HUES64 (cell line): Measurements from ENCODE around the gene DISC1.

Source experiments
- H3K27ac ChIP-seq: 2 replicates; pipeline ENCODE4 v1.7.0; 2013; ENCODE audit warnings: low read depth, low read length, inconsistent platforms
- H3K27me3 ChIP-seq: 2 replicates; pipeline ENCODE4 v1.6.1; 2013; ENCODE audit warnings: mild to moderate bottlenecking, low read length; ENCODE audit not compliant: insufficient read depth
- H3K36me3 ChIP-seq: 2 replicates; pipeline ENCODE4 v1.6.1; 2013; ENCODE audit warnings: mild to moderate bottlenecking, low read length; ENCODE audit not compliant: insufficient read depth
- H3K4me1 ChIP-seq: 2 replicates; pipeline ENCODE4 v1.6.1; 2013; ENCODE audit warnings: mild to moderate bottlenecking, low read length, moderate library complexity; ENCODE audit not compliant: insufficient read depth
- H3K4me3 ChIP-seq: 2 replicates; pipeline ENCODE4 v1.5.1; 2013; ENCODE audit warnings: mild to moderate bottlenecking, low read length, moderate library complexity
- H3K9ac ChIP-seq: 2 replicates; pipeline ENCODE4 v1.6.1; 2013; ENCODE audit warnings: mild to moderate bottlenecking, low read depth, low read length
- H3K9me3 ChIP-seq: 2 replicates; pipeline ENCODE4 v1.6.1; 2013; ENCODE audit warnings: low read depth, low read length; ENCODE audit not compliant: insufficient read depth
- WGBS: fragments of 150-250, 120-280 bp; methylation state at CpG from one replicate; pipeline ENCODE4 v1.1.7; 2013; ENCODE audit warnings: missing lambda C conversion rate; 5-methylcytosine and 5-hydroxymethylcytosine counted together

Gene DISC1

GRCh38 chr1:231806623-231807495 is 180.3 kb downstream of the DISC1 start:
- Histone ChIP-seq H3K4me1 (no peaks in the 10 kb centered on the region), H3K27ac (no peak overlapping the region), H3K36me3 (no peaks in the 10 kb centered on the region), H3K9ac (no peak overlapping the region), H3K4me3 (no peak overlapping the region), H3K27me3 (no peaks in the 10 kb centered on the region), H3K9me3 (no peaks in the 10 kb centered on the region)
- 66% methylated on average over 20 of the region's 21 CpGs for WGBS

- Histone ChIP-seq H3K9ac (no peak overlapping the region), H3K4me3 (no peak overlapping the region), H3K27me3 (no peaks in the 10 kb centered on the region), H3K36me3 (no peaks in the 10 kb centered on the region), H3K9me3 (no peaks in the 10 kb centered on the region), H3K27ac (no peak overlapping the region), H3K4me1 (no peaks in the 10 kb centered on the region)
- 89% methylated on average over 2 of the region's 2 CpGs for WGBS
These were observed 181.0 kb downstream of the DISC1 start for GRCh38 chr1:231807541-231807940.

GRCh38 chr1:231808116-231808515 is 181.5 kb downstream of the DISC1 start:
- H3K36me3 ChIP-seq: no peaks in the 10 kb centered on the region
- H3K9me3 ChIP-seq: no peaks in the 10 kb centered on the region
- H3K27me3 ChIP-seq: no peaks in the 10 kb centered on the region
- H3K4me3 ChIP-seq: no peak overlapping the region
- H3K27ac ChIP-seq: no peak overlapping the region
- no peaks in the 10 kb centered on the region for H3K4me1 ChIP-seq
- 95% methylated on average over 3 of the region's 3 CpGs for WGBS
- H3K9ac ChIP-seq: no peak overlapping the region

GRCh38 chr1:231808990-231809389 is 182.4 kb downstream of the DISC1 start:
- H3K27ac ChIP-seq: no peak overlapping the region
- no peaks in the 10 kb centered on the region for H3K27me3 ChIP-seq
- H3K4me1 ChIP-seq: no peaks in the 10 kb centered on the region
- no peak overlapping the region for H3K9ac ChIP-seq
- no peaks in the 10 kb centered on the region for H3K36me3 ChIP-seq
- H3K9me3 ChIP-seq: no peaks in the 10 kb centered on the region
- no peak overlapping the region for H3K4me3 ChIP-seq
- WGBS: 85% methylated on average over 2 of the region's 2 CpGs

- no peaks in the 10 kb centered on the region for H3K27me3 ChIP-seq
- WGBS: 92% methylated on average over 6 of the region's 6 CpGs
- no peak overlapping the region for H3K9ac ChIP-seq
- H3K4me3 ChIP-seq: no peak overlapping the region
- no peaks in the 10 kb centered on the region for H3K36me3 ChIP-seq
- H3K4me1 ChIP-seq: no peaks in the 10 kb centered on the region
- H3K9me3 ChIP-seq: no peaks in the 10 kb centered on the region
- H3K27ac ChIP-seq: no peak overlapping the region
These were observed 183.8 kb downstream of the DISC1 start for GRCh38 chr1:231810415-231810814.

- WGBS: 79% methylated on average over 2 of the region's 2 CpGs
- no peaks in the 10 kb centered on the region for H3K9me3 ChIP-seq
- no peak overlapping the region for H3K9ac ChIP-seq
- H3K27ac ChIP-seq: no peak overlapping the region
- H3K36me3 ChIP-seq: no peaks in the 10 kb centered on the region
- H3K4me1 ChIP-seq: no peaks in the 10 kb centered on the region
- no peaks in the 10 kb centered on the region for H3K27me3 ChIP-seq
- no peak overlapping the region for H3K4me3 ChIP-seq
These were observed 187.4 kb downstream of the DISC1 start for GRCh38 chr1:231814021-231814420.

- Histone ChIP-seq H3K9ac (no peak overlapping the region), H3K9me3 (no peaks in the 10 kb centered on the region), H3K36me3 (no peaks in the 10 kb centered on the region), H3K4me3 (no peak overlapping the region), H3K27ac (no peak overlapping the region), H3K27me3 (no peaks in the 10 kb centered on the region), H3K4me1 (no peaks in the 10 kb centered on the region)
- WGBS: 93% methylated on average over 4 of the region's 4 CpGs
These were observed 187.9 kb downstream of the DISC1 start for GRCh38 chr1:231814521-231814920.

GRCh38 chr1:231817801-231818200 is 191.2 kb downstream of the DISC1 start:
- Histone ChIP-seq H3K27ac (no peak overlapping the region), H3K36me3 (no peaks in the 10 kb centered on the region), H3K27me3 (no peaks in the 10 kb centered on the region), H3K9ac (no peak overlapping the region), H3K9me3 (no peaks in the 10 kb centered on the region), H3K4me3 (no peak overlapping the region), H3K4me1 (no peaks in the 10 kb centered on the region)
- 92% methylated on average over 2 of the region's 2 CpGs for WGBS

- Histone ChIP-seq H3K4me1 (no peaks in the 10 kb centered on the region), H3K9ac (no peak overlapping the region), H3K27ac (no peak overlapping the region), H3K36me3 (no peaks in the 10 kb centered on the region), H3K4me3 (no peak overlapping the region), H3K9me3 (no peaks in the 10 kb centered on the region), H3K27me3 (no peaks in the 10 kb centered on the region)
- 70% methylated on average over 6 of the region's 6 CpGs for WGBS
These were observed 191.7 kb downstream of the DISC1 start for GRCh38 chr1:231818337-231818736.

- no peak overlapping the region for H3K9ac ChIP-seq
- H3K9me3 ChIP-seq: no peaks in the 10 kb centered on the region
- WGBS: 93% methylated on average over 2 of the region's 3 CpGs
- no peaks in the 10 kb centered on the region for H3K4me1 ChIP-seq
- H3K36me3 ChIP-seq: no peaks in the 10 kb centered on the region
- no peak overlapping the region for H3K27ac ChIP-seq
- H3K4me3 ChIP-seq: no peak overlapping the region
- H3K27me3 ChIP-seq: no peaks in the 10 kb centered on the region
These were observed 194.7 kb downstream of the DISC1 start for GRCh38 chr1:231821281-231821680.

GRCh38 chr1:231822041-231822440 is 195.5 kb downstream of the DISC1 start:
- 78% methylated on average over 3 of the region's 6 CpGs for WGBS

GRCh38 chr1:231826566-231826965 is 200.0 kb downstream of the DISC1 start:
- H3K9ac ChIP-seq: no peak overlapping the region
- no peaks in the 10 kb centered on the region for H3K36me3 ChIP-seq
- no peaks in the 10 kb centered on the region for H3K9me3 ChIP-seq
- no CpG with 5 or more reads among the region's 1 CpG for WGBS
- no peaks in the 10 kb centered on the region for H3K27me3 ChIP-seq
- no peak overlapping the region for H3K4me3 ChIP-seq
- no peak overlapping the region for H3K27ac ChIP-seq
- no peaks in the 10 kb centered on the region for H3K4me1 ChIP-seq

More at GRCh38 chr1:231822041-231822440, 195.5 kb downstream of the DISC1 start:
- H3K4me3 ChIP-seq: no peak overlapping the region
- H3K27ac ChIP-seq: no peak overlapping the region
- no peak overlapping the region for H3K9ac ChIP-seq
- no peaks in the 10 kb centered on the region for H3K4me1 ChIP-seq
- no peaks in the 10 kb centered on the region for H3K27me3 ChIP-seq
- no peaks in the 10 kb centered on the region for H3K9me3 ChIP-seq
- no peaks in the 10 kb centered on the region for H3K36me3 ChIP-seq
